A549 treated with Hydrocortisone at 1 μM for 4 hours (cell line): ENCODE measurements around the gene DCK. TPM values are rescaled to one million over a fixed set of nuclear protein-coding genes. Genes with fewer than 3 reads are reported as not detected.

Source experiments
- total RNA-seq: library from RNA; stranded (reverse); fragments of 200-300 nt; extraction: Qiagen RNA extraction; gene quantifications from 5 replicates; pipeline ENCODE4 v1.2.3, GENCODE V29; 2022

The DCK gene
- total RNA-seq = 13.1 to 22.5 TPM (median 17.6 TPM) in 5 replicates

DNA sequence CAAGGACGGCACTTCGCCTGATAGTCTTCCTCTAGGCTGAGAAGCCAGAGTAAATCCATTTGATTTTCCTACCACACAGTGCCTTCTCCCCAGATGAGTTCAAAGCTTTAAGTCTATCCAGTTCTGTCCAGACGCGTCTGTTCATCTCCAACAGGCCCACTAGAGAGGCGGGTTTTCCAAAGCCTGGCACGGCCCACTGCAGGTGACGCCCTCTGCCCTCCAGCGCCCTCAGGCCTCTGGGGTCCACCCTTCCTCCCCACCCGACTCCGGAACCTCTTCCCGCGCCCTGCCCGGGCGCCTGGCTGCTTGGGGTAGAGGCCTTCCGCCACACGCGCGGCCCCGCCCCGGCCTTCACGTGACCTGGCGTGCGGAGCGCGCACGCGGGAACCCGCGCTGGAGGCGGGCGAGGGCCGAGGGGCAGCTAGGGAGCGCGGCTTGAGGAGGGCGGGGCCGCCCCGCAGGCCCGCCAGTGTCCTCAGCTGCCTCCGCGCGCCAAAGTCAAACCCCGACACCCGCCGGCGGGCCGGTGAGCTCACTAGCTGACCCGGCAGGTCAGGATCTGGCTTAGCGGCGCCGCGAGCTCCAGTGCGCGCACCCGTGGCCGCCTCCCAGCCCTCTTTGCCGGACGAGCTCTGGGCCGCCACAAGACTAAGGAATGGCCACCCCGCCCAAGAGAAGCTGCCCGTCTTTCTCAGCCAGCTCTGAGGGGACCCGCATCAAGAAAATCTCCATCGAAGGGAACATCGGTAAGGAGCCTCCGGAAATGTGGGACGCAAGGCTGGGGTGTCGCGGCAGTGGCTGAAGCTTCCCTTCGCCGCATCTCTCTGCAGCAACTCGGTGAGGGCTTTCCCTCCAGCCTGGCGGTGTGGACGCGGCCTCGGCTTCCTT, at the start of gene DCK:
TSS of gene DCK (plus strand) at position 469 of the 888 bp plus-strand sequence. CDS start at position 656, 187 bp downstream.

Other genes starting within 250 kb of the DCK start
- 74.0 to 92.8 TPM (median 75.9 TPM) in 5 replicates for gene GRSF1, start 153.8 kb upstream of the DCK start, total RNA-seq
- 4.2 to 7.9 TPM (median 5.6 TPM) in 5 replicates for gene MOB1B, start 91.3 kb upstream of the DCK start, total RNA-seq